Suprapubic skin (tissue), 4 donors: ENCODE data around the gene BIRC2. TPM values are rescaled to one million over a fixed set of nuclear protein-coding genes. Genes with fewer than 3 reads are reported as not detected.

Source experiments
- DNase-seq, 2 donors: peaks; one replicate each; pipeline ENCODE4 v3.0.0-alpha.2; 2019; ENCODE audit warnings: low spot score in 2 of 2
- H3K27ac ChIP-seq: fragments of 200-600 bp; sonication (generic); one replicate; pipeline ENCODE4 v1.5.1; 2019
- H3K27me3 ChIP-seq: fragments of 200-600 bp; sonication (generic); one replicate; pipeline ENCODE4 v1.5.1; 2019
- H3K36me3 ChIP-seq: fragments of 200-600 bp; sonication (generic); one replicate; pipeline ENCODE4 v1.5.1; 2019
- H3K4me1 ChIP-seq: fragments of 200-600 bp; sonication (generic); one replicate; pipeline ENCODE4 v1.5.1; 2019
- H3K4me3 ChIP-seq: fragments of 200-600 bp; sonication (generic); one replicate; pipeline ENCODE4 v1.5.1; 2019; ENCODE audit warnings: mild to moderate bottlenecking
- H3K9me3 ChIP-seq: fragments of 200-600 bp; sonication (generic); one replicate; pipeline ENCODE4 v1.5.1; 2019
- EP300 ChIP-seq: sonication (generic); formaldehyde crosslinking; IDR thresholded peaks from one replicate; pipeline ENCODE4 v1.6.1; 2017; ENCODE audit warnings: antibody characterized with exemption
- POLR2A ChIP-seq, 2 donors: fragments of 450-650 bp; IDR thresholded peaks; one replicate each; pipeline ENCODE4 v1.6.1; 2017; ENCODE audit warnings: antibody characterized with exemption in 2 of 2, mild to moderate bottlenecking in 2 of 2, moderate library complexity in 2 of 2
- POLR2AphosphoS5 ChIP-seq, 3 donors: sonication (generic); formaldehyde crosslinking; IDR thresholded peaks; one replicate each; pipeline ENCODE4 v1.6.1; 2017; ENCODE audit warnings: antibody characterized with exemption in 3 of 3
- WGBS: methylation state at CpG from one replicate; pipeline ENCODE4 v1.1.5; 2018; 5-methylcytosine and 5-hydroxymethylcytosine counted together
- total RNA-seq, 4 donors: library from RNA; depleted of rRNA; stranded (reverse); fragments of >200 nt; gene quantifications; one replicate each; pipeline ENCODE4 v1.1.0, GENCODE V29; 2016
- TF ChIP-seq, protein P1 (sequence below), 2 donors: fragments of 200-600 bp in 1 of 2; fragments of 450-650 bp in 1 of 2; sonication (generic) in 1 of 2; IDR thresholded peaks; one replicate each; pipeline ENCODE4 v1.5.1; 2016 to 2019; ENCODE audit warnings: antibody characterized with exemption in 2 of 2, mild to moderate bottlenecking in 1 of 2, moderate library complexity in 1 of 2

Gene BIRC2
- total RNA-seq, 4 donors from 2014 or later = 56.9 to 76.5 (median 64.6) TPM

DNA sequence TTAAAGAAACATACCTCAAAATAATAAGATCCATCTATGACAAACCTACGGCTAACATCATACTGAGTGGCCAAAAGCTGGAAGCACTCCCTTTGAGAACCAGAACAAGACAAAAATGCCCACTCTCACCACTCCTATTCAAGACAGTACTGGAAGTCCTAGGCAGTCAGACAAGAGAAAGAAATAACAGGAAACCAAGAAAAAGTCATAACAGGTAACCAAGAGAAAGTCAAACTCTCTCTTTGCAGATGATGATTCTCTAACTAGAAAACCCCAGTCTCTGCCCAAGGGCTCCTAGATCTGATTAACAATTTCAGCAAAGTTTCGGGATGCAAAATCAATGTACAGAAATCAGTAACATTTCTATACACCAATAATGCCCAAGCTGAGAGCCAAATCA lies 70.0 kb downstream of the BIRC2 start:
- no peak overlapping the region for H3K4me3 ChIP-seq
- no peak for DNase-seq
- TF ChIP-seq EP300 (no peak), POLR2AphosphoS5 (IDR thresholded peaks at IDR 0.05) (no peak), POLR2A (IDR thresholded peaks at IDR 0.05) (no peak)
- TF ChIP-seq, protein P1, sequence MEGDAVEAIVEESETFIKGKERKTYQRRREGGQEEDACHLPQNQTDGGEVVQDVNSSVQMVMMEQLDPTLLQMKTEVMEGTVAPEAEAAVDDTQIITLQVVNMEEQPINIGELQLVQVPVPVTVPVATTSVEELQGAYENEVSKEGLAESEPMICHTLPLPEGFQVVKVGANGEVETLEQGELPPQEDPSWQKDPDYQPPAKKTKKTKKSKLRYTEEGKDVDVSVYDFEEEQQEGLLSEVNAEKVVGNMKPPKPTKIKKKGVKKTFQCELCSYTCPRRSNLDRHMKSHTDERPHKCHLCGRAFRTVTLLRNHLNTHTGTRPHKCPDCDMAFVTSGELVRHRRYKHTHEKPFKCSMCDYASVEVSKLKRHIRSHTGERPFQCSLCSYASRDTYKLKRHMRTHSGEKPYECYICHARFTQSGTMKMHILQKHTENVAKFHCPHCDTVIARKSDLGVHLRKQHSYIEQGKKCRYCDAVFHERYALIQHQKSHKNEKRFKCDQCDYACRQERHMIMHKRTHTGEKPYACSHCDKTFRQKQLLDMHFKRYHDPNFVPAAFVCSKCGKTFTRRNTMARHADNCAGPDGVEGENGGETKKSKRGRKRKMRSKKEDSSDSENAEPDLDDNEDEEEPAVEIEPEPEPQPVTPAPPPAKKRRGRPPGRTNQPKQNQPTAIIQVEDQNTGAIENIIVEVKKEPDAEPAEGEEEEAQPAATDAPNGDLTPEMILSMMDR (IDR thresholded peaks at IDR 0.05) = no peak
- H3K27ac ChIP-seq = no peak overlapping the region
- no peaks in the 10 kb centered on the region for H3K27me3 ChIP-seq
- H3K9me3 ChIP-seq = no peaks in the 10 kb centered on the region
- H3K36me3 ChIP-seq = no peaks in the 10 kb centered on the region
- WGBS = 89% methylated on average over 2 of the region's 2 CpGs
- H3K4me1 ChIP-seq = peaks cover 14% of the 10 kb centered on the region

GRCh38 chr11:102419181-102419580 lies 72.2 kb downstream of the BIRC2 start:
- H3K4me1 ChIP-seq = peaks cover 20% of the 10 kb centered on the region
- WGBS = 77% methylated on average over 3 of the region's 3 CpGs
- no peak overlapping the region for H3K4me3 ChIP-seq
- no peaks in the 10 kb centered on the region for H3K27me3 ChIP-seq
- no peaks in the 10 kb centered on the region for H3K9me3 ChIP-seq
- TF ChIP-seq, protein P1 (IDR thresholded peaks at IDR 0.05) = no peak
- TF ChIP-seq POLR2AphosphoS5 (IDR thresholded peaks at IDR 0.05) (no peak), POLR2A (IDR thresholded peaks at IDR 0.05) (no peak), EP300 (no peak)
- H3K27ac ChIP-seq = no peak overlapping the region
- no peaks in the 10 kb centered on the region for H3K36me3 ChIP-seq
- no peak for DNase-seq

GRCh38 chr11:102420547-102420946 lies 73.5 kb downstream of the BIRC2 start:
- no peaks in the 10 kb centered on the region for H3K36me3 ChIP-seq
- WGBS = 90% methylated on average over 2 of the region's 2 CpGs
- TF ChIP-seq EP300 (no peak), POLR2AphosphoS5 (IDR thresholded peaks at IDR 0.05) (no peak), POLR2A (IDR thresholded peaks at IDR 0.05) (no peak)
- TF ChIP-seq, protein P1 (IDR thresholded peaks at IDR 0.05) = no peak
- peaks cover 23% of the 10 kb centered on the region for H3K4me1 ChIP-seq
- DNase-seq = no peak
- no peak overlapping the region for H3K4me3 ChIP-seq
- H3K27ac ChIP-seq = no peak overlapping the region
- no peaks in the 10 kb centered on the region for H3K27me3 ChIP-seq
- H3K9me3 ChIP-seq = no peaks in the 10 kb centered on the region

DNA sequence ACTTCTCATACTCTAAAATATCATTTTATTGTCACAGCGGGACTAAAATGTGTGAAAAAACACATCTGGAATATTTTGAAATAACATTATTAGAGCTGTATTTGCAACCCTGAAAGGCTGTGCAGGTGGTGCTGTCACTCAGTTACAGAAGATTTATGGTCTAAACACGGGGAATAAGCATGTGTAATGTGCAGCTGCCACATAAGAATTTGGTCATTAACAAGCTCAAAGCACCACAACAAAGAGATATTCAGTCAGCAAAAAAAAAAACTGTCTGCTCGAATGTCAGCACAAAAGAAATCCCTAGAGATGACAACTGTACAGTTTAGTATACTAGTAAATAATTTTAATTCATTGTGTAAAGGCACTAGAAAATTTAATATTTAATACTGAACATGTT lies 74.2 kb downstream of the BIRC2 start:
- DNase-seq = no peak
- WGBS = 36% methylated on average over 3 of the region's 3 CpGs
- Histone ChIP-seq H3K4me3 (no peak overlapping the region), H3K9me3 (no peaks in the 10 kb centered on the region), H3K27ac (no peak overlapping the region), H3K4me1 (peaks cover 23% of the 10 kb centered on the region), H3K36me3 (no peaks in the 10 kb centered on the region), H3K27me3 (no peaks in the 10 kb centered on the region)
- TF ChIP-seq EP300 = no peak
- no peak for TF ChIP-seq POLR2A (IDR thresholded peaks at IDR 0.05)
- TF ChIP-seq POLR2AphosphoS5 (IDR thresholded peaks at IDR 0.05) = no peak
- TF ChIP-seq, protein P1 (IDR thresholded peaks at IDR 0.05) = no peak

DNA sequence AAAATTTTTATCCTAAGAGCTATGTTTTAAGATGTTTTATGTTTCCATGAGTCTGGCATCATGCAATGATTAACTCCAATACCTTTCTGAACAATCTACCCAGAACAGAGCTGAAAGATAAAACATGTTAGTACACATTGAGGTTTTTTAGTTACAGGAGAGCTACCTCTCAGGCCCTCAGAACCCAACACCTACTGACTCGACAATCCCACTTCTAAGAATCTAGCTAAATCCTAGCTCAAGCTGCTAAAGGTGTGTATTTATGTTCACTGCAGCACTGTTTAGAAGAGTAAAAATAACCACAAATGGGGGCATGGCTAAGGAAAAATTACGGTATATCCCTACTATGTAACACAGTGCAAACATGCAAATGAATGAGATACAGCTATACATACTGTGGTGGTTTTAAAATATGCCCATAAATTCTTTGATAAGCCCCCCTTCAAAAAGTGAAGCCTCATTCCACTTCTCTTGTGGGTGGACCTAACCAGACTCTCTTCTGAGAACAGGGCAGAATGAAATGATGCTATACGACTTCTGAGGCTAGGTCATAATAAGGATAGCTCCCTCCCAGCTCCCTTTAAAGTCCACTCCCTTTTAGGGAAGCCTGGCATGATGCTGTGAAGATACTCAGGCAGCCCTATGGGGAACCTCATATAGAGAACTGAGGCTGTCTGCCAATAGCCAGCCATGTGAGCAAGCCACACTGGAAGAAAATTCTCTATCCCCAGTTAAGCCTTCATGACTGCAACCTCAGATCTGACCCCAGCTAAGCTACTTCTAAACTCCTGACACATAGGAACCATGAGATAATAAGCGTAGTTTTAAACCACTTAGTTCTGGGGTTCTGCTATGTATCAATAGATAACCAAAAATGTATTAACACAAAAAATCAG lies 76.1 kb downstream of the BIRC2 start:
- WGBS = 72% methylated on average over 4 of the region's 4 CpGs
- peaks cover 25% of the 10 kb centered on the region for H3K4me1 ChIP-seq
- DNase-seq = no peak
- no peak for TF ChIP-seq POLR2A (IDR thresholded peaks at IDR 0.05)
- no peak for TF ChIP-seq EP300
- no peak for TF ChIP-seq POLR2AphosphoS5 (IDR thresholded peaks at IDR 0.05)
- TF ChIP-seq, protein P1 (IDR thresholded peaks at IDR 0.05) = no peak
- no peak overlapping the region for H3K4me3 ChIP-seq
- H3K27ac ChIP-seq = no peak overlapping the region
- H3K9me3 ChIP-seq = no peaks in the 10 kb centered on the region
- no peaks in the 10 kb centered on the region for H3K36me3 ChIP-seq
- H3K27me3 ChIP-seq = no peaks in the 10 kb centered on the region
